Suppressor macrophage (primary cell): ENCODE results near the gene EXOSC5.
A peak's percentile ranks its signal among the peaks of the same experiment; 100 is the strongest.
"Not testable (repeated sequence)": the region's sequence is repeated elsewhere in the genome, so short reads cannot be mapped to it uniquely, and the experiment has no call there.

Source experiments
- DNase-seq, 4 experiments: peaks; one replicate each; pipeline ENCODE4 v3.0.0-alpha.2; 2020 to 2022

Gene EXOSC5

GRCh38 chr19:41426116-41426841 lies 29.1 kb upstream of the EXOSC5 start:
- peak in 1 of 4 experiments; percentile 44 for DNase-seq

GRCh38 chr19:41425174-41426115 lies 28.3 kb upstream of the EXOSC5 start:
- DNase-seq: no peak

GRCh38 chr19:41424335-41425173 lies 27.4 kb upstream of the EXOSC5 start:
- peak in 2 of 4 experiments; percentile 20 to 31 for DNase-seq

GRCh38 chr19:41422955-41423354 lies 25.8 kb upstream of the EXOSC5 start:
- DNase-seq: no peak

- DNase-seq: no peak
Measured at GRCh38 chr19:41422456-41422855, 25.3 kb upstream of the EXOSC5 start.

- DNase-seq: no peak
Measured at GRCh38 chr19:41421973-41422372, 24.8 kb upstream of the EXOSC5 start.

- DNase-seq: no peak
Measured at GRCh38 chr19:41421314-41421713, 24.2 kb upstream of the EXOSC5 start.

- peak; percentile 82 to 93 (median 91) for DNase-seq
Measured at GRCh38 chr19:41420101-41420880, 23.1 kb upstream of the EXOSC5 start.

- DNase-seq: no peak
Measured at GRCh38 chr19:41416194-41416674, 19.1 kb upstream of the EXOSC5 start.

GRCh38 chr19:41415154-41415571 lies 18.0 kb upstream of the EXOSC5 start:
- DNase-seq: no peak

- DNase-seq: no peak
Measured at GRCh38 chr19:41414461-41414860, 17.3 kb upstream of the EXOSC5 start.

GRCh38 chr19:41413947-41414346 lies 16.8 kb upstream of the EXOSC5 start:
- no peak for DNase-seq

- DNase-seq: no peak
Measured at GRCh38 chr19:41412953-41413352, 15.8 kb upstream of the EXOSC5 start.

- no peak for DNase-seq
Measured at GRCh38 chr19:41411968-41412265, 14.8 kb upstream of the EXOSC5 start.

- DNase-seq: no peak
Measured at GRCh38 chr19:41411100-41411967, 14.2 kb upstream of the EXOSC5 start.

- DNase-seq: no peak
Measured at GRCh38 chr19:41410336-41411054, 13.3 kb upstream of the EXOSC5 start.

GRCh38 chr19:41409288-41409687 lies 12.1 kb upstream of the EXOSC5 start:
- DNase-seq: peak in 2 of 4 experiments; percentile 33 to 53

- DNase-seq: not testable (repeated sequence)
Measured at GRCh38 chr19:41408846-41409245, 11.7 kb upstream of the EXOSC5 start.

GRCh38 chr19:41408256-41408655 lies 11.1 kb upstream of the EXOSC5 start:
- DNase-seq: peak in 2 of 4 experiments; percentile 34 to 42

GRCh38 chr19:41407271-41407670 lies 10.1 kb upstream of the EXOSC5 start:
- DNase-seq: peak; percentile 71 to 87 (median 82)
